Neural progenitor cell (in vitro differentiated cells): ENCODE data around the gene DEFB129.

Experiments
- EZH2 ChIP-seq: fragments of 200-600 bp; sonication (generic); IDR thresholded peaks from 2 replicates; pipeline ENCODE4 v1.6.1; 2017; ENCODE audit warnings: antibody characterized with exemption, mild to moderate bottlenecking, moderate library complexity
- EZH2phosphoT487 ChIP-seq: fragments of 200-600 bp; sonication (generic); IDR thresholded peaks from 2 replicates; pipeline ENCODE4 v1.6.1; 2017; ENCODE audit warnings: antibody characterized with exemption
- TF ChIP-seq, protein P1 (sequence below): fragments of 200-600 bp; sonication (generic); IDR thresholded peaks from 2 replicates; pipeline ENCODE4 v1.5.1; 2017; ENCODE audit warnings: antibody characterized with exemption, mild to moderate bottlenecking

DNA sequence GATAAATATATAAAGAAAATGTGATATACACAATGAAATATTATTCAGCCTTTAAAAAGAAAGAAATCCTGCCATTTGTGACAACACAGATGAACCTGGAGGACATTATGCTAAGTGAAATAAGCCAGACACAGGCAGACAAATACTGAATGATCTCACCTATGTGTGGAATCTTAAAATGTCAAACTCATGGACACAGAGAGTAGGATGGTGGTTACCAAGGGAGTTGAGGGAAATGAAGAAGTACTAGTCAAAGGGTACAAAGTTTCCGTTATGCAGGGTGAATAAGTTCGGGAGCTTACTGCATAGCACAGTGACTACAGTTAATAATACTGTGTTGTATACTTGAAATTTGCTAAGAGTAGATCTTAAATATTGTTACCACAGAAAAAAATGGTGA, 15.8 kb downstream of the DEFB129 start:
- TF ChIP-seq, protein P1, sequence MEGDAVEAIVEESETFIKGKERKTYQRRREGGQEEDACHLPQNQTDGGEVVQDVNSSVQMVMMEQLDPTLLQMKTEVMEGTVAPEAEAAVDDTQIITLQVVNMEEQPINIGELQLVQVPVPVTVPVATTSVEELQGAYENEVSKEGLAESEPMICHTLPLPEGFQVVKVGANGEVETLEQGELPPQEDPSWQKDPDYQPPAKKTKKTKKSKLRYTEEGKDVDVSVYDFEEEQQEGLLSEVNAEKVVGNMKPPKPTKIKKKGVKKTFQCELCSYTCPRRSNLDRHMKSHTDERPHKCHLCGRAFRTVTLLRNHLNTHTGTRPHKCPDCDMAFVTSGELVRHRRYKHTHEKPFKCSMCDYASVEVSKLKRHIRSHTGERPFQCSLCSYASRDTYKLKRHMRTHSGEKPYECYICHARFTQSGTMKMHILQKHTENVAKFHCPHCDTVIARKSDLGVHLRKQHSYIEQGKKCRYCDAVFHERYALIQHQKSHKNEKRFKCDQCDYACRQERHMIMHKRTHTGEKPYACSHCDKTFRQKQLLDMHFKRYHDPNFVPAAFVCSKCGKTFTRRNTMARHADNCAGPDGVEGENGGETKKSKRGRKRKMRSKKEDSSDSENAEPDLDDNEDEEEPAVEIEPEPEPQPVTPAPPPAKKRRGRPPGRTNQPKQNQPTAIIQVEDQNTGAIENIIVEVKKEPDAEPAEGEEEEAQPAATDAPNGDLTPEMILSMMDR: no peak
- TF ChIP-seq EZH2 (no peak), EZH2phosphoT487 (no peak)
